HG03064 (cell line): Measurements from ENCODE around the gene KLF6.
"Not testable (repeated sequence)": the region's sequence is repeated elsewhere in the genome, so short reads cannot be mapped to it uniquely, and the experiment has no call there.

Experiments
- ATAC-seq: cut with Tn5 transposase; IDR thresholded peaks from one replicate; pipeline ENCODE4 v1.9.1; 2021; ENCODE audit warnings: low read depth; ENCODE audit not compliant: unreplicated experiment

Gene KLF6

DNA sequence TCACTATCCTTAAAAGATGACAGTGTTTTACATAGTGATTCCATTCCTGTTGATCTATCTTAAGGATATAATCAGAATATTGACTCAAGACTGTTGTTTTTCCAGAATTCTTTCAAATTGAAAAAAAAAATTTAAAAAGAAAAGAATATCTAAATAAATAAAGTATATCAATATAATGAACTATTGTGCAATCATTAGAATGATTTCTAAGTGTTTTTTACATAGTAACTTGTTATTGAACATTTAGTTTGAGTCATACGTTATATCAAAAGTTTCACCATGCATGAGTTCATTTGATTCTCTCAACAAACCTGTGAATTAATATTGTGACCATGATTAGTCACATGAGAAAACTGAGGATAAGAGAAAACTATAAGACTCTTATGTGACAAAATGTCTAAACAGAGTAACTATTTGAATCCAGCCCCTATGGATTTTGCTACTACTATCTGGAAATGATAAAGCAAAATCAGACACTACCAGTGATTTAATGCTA, 46.1 kb downstream of the KLF6 start:
- no peak for ATAC-seq

DNA sequence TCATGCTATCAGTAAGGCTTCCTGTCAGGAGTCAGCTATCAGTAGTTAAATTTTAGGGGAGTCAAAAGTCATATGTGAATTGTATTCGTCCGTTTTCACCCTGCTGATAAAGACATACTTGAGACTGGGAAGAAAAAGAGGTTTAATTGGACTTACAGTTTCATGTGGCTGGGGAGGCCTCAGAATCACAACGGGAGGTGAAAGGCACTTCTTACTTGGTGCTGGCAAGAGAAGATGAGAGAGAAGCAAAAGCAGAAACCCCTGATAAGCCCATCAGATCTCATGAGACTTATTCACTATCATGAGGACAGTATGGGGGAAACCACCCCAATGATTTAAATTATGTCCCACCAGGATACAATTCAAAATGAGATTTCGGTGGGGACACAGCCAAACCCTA, 47.1 kb downstream of the KLF6 start:
- ATAC-seq, result no peak

DNA sequence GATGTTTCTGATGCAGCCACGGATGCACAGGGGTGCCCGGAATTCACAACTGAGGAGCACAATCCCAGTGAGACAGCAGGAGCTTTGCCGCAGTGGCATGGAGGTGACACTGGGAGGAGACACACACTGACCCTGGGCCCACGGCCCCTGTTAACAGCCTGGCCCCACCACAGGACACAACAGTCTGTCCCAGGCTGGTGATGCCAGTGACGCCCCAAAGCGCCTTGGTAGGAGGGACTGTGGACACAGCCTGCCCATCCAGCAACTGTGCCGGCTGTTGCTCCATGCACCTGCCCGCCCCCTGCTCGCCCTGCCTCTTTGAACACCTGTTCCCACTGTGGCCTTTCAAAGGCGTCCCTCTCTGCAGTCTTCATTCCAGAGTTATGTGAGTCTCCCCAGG, 49.8 kb downstream of the KLF6 start:
- no peak for ATAC-seq

DNA sequence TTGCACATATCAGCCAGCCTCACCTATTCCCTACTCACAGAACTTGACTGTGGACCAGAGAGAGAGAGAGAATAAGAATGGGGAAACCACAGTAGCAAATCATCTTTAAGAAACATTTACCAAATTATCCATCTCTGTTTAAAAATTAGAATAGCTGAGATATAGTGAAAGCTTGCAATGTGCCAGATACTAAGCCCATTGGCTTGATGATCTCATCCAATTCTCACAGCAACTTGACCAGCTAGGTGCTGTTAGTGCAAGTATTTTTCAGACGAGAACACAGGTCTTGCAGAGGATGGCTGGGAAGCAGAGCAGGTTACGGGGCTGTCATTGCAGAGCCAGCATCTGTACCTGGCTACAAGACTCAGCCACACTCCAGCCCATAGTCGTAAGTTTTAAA, 50.9 kb downstream of the KLF6 start:
- ATAC-seq, result no peak

DNA sequence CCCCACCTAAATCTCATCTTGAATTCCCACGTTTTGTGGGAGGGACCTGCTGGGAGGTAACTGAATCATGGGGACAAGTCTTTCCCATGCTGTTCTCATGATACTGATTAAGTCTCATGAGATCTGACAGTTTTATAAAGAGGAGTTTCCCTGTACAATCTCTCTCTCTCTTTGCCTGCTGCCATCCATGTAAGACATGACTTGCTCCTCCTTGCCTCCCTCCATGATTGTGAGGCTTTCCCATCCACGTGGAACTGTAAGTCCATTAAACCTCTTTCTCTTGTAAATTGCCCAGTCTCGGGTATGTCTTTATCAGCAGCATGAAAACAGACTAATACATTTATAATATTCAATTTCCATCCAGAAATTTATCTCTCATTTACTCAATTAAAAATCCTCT, 52.8 kb downstream of the KLF6 start:
- not testable (repeated sequence) for ATAC-seq

DNA sequence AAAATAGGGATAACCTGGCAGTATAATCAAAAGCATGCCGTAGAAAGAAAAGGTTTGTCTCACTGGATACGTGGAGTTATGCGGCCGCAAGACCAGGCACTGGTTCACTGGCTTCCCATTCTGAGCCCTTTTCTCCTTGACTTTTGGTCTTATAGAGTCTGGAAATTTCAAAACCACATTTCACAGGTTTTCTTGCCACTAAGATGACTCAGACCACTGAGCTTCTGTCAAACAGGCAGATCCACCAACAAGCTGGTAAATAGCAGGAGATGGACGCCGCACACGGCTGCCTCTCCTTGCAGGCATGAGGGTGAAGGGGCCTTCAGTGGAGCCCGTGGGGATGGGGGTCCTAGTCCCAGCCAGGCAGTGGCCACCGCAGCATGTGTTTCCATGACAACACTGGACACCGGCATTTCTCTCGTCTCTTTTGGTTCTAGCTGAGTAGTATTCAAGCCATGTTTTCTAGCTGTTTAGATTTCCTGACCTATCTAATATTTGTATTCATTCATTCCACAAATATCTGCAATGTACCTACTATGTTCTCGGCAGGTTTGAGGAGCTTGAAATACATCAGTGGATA, 55.5 kb downstream of the KLF6 start:
- ATAC-seq, result no peak

DNA sequence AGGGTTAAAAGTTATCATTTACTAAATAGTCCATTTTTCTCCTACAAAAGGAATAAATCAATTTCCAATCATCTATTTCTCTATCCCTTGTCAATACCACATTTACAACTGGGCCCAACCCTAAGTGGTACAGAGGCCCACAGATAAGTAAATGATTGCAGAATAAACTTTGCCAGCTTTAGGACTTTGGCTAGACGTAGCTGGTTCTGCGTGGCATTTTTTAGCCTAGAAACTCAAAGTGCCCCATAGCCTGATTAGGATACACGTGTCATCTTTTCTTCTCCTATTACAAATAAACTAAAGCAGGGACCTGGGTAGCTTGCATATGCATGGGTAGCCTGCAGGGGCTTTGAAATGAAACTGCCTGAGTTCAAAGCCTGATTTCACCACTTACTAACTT, 56.4 kb downstream of the KLF6 start:
- ATAC-seq, result no peak

DNA sequence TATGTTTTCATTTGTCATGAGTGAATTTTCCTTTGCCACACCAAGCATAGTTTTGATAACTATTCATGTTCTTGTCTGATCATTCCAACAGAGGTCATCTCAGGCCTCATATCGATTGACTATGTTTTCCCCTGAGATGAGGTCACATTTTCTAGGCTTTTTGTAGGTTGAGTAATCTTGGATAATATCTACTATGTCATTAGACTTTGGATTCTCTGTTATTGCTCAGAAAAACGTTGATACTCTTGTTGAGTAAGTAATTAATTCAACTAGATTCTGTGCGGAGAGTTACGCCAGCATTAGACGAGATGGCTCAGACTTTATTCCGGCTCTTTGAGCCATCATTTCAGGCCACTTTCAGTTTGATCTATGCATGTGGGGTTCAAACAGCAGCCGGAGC, 57.7 kb downstream of the KLF6 start:
- no peak for ATAC-seq
